Measurements from ENCODE around the gene NMT1.

- TF ChIP-seq NR1H2 (CRISPR knock-in tag; IDR thresholded peaks at IDR 0.05) = no peak
- no peak for TF ChIP-seq E2F1 (CRISPR knock-in tag; IDR thresholded peaks at IDR 0.05)
- no peak for TF ChIP-seq CTCF (IDR thresholded peaks at IDR 0.05)
- no peak for TF ChIP-seq ATF2 (CRISPR knock-in tag; IDR thresholded peaks at IDR 0.05; ENCODE audit: borderline replicate concordance, low read depth)
- TF ChIP-seq ESRRA (CRISPR knock-in tag; IDR thresholded peaks at IDR 0.05; ENCODE audit: borderline replicate concordance) = no peak
- no peak for TF ChIP-seq CREM (CRISPR knock-in tag; IDR thresholded peaks at IDR 0.05)
- TF ChIP-seq GABPB1 (CRISPR knock-in tag; IDR thresholded peaks at IDR 0.05) = peak; percentile 74
- TF ChIP-seq TEAD4 (CRISPR knock-in tag; IDR thresholded peaks at IDR 0.05) = no peak
- no peak for TF ChIP-seq TCF7 (CRISPR knock-in tag; IDR thresholded peaks at IDR 0.05; ENCODE audit: low read depth)
- no peak for TF ChIP-seq SP1 (CRISPR knock-in tag; conservative IDR thresholded peaks at IDR 0.05)
- TF ChIP-seq ZNF423 (CRISPR knock-in tag; IDR thresholded peaks at IDR 0.05) = no peak
These were observed 12.4 kb downstream of the NMT1 start for GRCh38 chr17:45073414-45074070.
